Measurements from ENCODE around the gene KCTD16.

The KCTD16 gene

GRCh38 chr5:144451187-144451973 is 280.7 kb downstream of the KCTD16 start:
- H3K9ac ChIP-seq (ENCODE audit: low read depth, low read length, poor library complexity, severe bottlenecking): no peak overlapping the region
- no peaks in the 10 kb centered on the region for H3K27me3 ChIP-seq (ENCODE audit: insufficient read depth, low read length, poor library complexity, severe bottlenecking)
- H3K4me2 ChIP-seq (ENCODE audit: low read depth, low read length, poor library complexity, severe bottlenecking): no peak overlapping the region
- no peaks in the 10 kb centered on the region for H3K36me3 ChIP-seq (ENCODE audit: insufficient read depth, low read length)
- H3F3A ChIP-seq (ENCODE audit: low read depth): no peaks in the 10 kb centered on the region
- H3K4me3 ChIP-seq (ENCODE audit: low read length, poor library complexity, severe bottlenecking): no peak overlapping the region
- H4K20me1 ChIP-seq (ENCODE audit: insufficient read depth, low read length, poor library complexity, severe bottlenecking): no peaks in the 10 kb centered on the region
- H3K4me1 ChIP-seq (ENCODE audit: insufficient read depth, low read length, poor library complexity, severe bottlenecking): no peaks in the 10 kb centered on the region
- no peaks in the 10 kb centered on the region for H3K79me2 ChIP-seq (ENCODE audit: insufficient read depth, low read length)
- no peak overlapping the region for H2AFZ ChIP-seq (ENCODE audit: low read length)
- H3K9me2 ChIP-seq (replicated peaks; ENCODE audit: low read depth, low read length): no peaks in the 10 kb centered on the region
- H3K9me3 ChIP-seq (ENCODE audit: insufficient read depth, low read depth, low read length): no peaks in the 10 kb centered on the region
- no peak for TF ChIP-seq EZH2phosphoT487 (IDR thresholded peaks at IDR 0.05; ENCODE audit: borderline replicate concordance)

GRCh38 chr5:144453753-144454152 is 283.1 kb downstream of the KCTD16 start:
- H3K4me2 ChIP-seq (ENCODE audit: low read depth, low read length, poor library complexity, severe bottlenecking): no peak overlapping the region
- no peaks in the 10 kb centered on the region for H3K36me3 ChIP-seq (ENCODE audit: insufficient read depth, low read length)
- no peaks in the 10 kb centered on the region for H3K79me2 ChIP-seq (ENCODE audit: insufficient read depth, low read length)
- H3K4me1 ChIP-seq (ENCODE audit: insufficient read depth, low read length, poor library complexity, severe bottlenecking): no peaks in the 10 kb centered on the region
- TF ChIP-seq EZH2phosphoT487 (IDR thresholded peaks at IDR 0.05; ENCODE audit: borderline replicate concordance): no peak
- TF ChIP-seq CTCF (conservative IDR thresholded peaks at IDR 0.05; ENCODE audit: low read length): no peak
- no peaks in the 10 kb centered on the region for H3F3A ChIP-seq (ENCODE audit: low read depth)
- no peak overlapping the region for H3K9ac ChIP-seq (ENCODE audit: low read depth, low read length, poor library complexity, severe bottlenecking)
- no peaks in the 10 kb centered on the region for H3K9me3 ChIP-seq (ENCODE audit: insufficient read depth, low read depth, low read length)
- H3K4me3 ChIP-seq (ENCODE audit: low read length, poor library complexity, severe bottlenecking): no peak overlapping the region
- no peaks in the 10 kb centered on the region for H3K27me3 ChIP-seq (ENCODE audit: insufficient read depth, low read length, poor library complexity, severe bottlenecking)
- no peaks in the 10 kb centered on the region for H3K9me2 ChIP-seq (replicated peaks; ENCODE audit: low read depth, low read length)
- H2AFZ ChIP-seq (ENCODE audit: low read length): no peak overlapping the region
- H4K20me1 ChIP-seq (ENCODE audit: insufficient read depth, low read length, poor library complexity, severe bottlenecking): no peaks in the 10 kb centered on the region

DNA sequence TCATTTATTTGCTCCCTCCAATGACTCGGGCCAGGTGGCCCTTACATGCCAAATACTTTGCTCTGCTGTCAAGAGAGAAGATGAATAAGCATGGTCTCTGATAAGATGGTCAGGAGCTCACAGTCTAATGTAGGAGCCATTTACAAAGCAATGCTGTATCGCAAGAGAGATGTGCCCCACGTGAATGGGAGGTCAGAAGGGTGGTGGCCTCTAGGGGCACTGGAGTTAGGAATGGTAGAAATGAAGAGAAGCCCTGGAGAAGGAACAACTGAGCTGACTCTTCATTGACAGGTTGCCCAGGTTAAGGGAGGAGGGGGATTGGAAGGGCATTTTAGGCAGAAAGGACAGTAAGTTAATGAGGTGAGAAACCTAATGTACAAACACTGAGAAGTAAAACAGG is 286.5 kb downstream of the KCTD16 start:
- H3K4me3 ChIP-seq (ENCODE audit: low read length, poor library complexity, severe bottlenecking): no peak overlapping the region
- H4K20me1 ChIP-seq (ENCODE audit: insufficient read depth, low read length, poor library complexity, severe bottlenecking): no peaks in the 10 kb centered on the region
- no peaks in the 10 kb centered on the region for H3K27me3 ChIP-seq (ENCODE audit: insufficient read depth, low read length, poor library complexity, severe bottlenecking)
- no peak for TF ChIP-seq CTCF (conservative IDR thresholded peaks at IDR 0.05; ENCODE audit: low read length)
- no peak for TF ChIP-seq EZH2phosphoT487 (IDR thresholded peaks at IDR 0.05; ENCODE audit: borderline replicate concordance)
- H3K9me2 ChIP-seq (replicated peaks; ENCODE audit: low read depth, low read length): no peaks in the 10 kb centered on the region
- no peaks in the 10 kb centered on the region for H3K36me3 ChIP-seq (ENCODE audit: insufficient read depth, low read length)
- no peak overlapping the region for H3K9ac ChIP-seq (ENCODE audit: low read depth, low read length, poor library complexity, severe bottlenecking)
- no peaks in the 10 kb centered on the region for H3K79me2 ChIP-seq (ENCODE audit: insufficient read depth, low read length)
- H3F3A ChIP-seq (ENCODE audit: low read depth): no peaks in the 10 kb centered on the region
- H2AFZ ChIP-seq (ENCODE audit: low read length): no peak overlapping the region
- H3K9me3 ChIP-seq (ENCODE audit: insufficient read depth, low read depth, low read length): no peaks in the 10 kb centered on the region
- no peak overlapping the region for H3K4me2 ChIP-seq (ENCODE audit: low read depth, low read length, poor library complexity, severe bottlenecking)
- no peaks in the 10 kb centered on the region for H3K4me1 ChIP-seq (ENCODE audit: insufficient read depth, low read length, poor library complexity, severe bottlenecking)

GRCh38 chr5:144458216-144458615 is 287.5 kb downstream of the KCTD16 start:
- Histone ChIP-seq H3K36me3 (ENCODE audit: insufficient read depth, low read length) (no peaks in the 10 kb centered on the region), H3K9ac (ENCODE audit: low read depth, low read length, poor library complexity, severe bottlenecking) (no peak overlapping the region), H3F3A (ENCODE audit: low read depth) (no peaks in the 10 kb centered on the region), H4K20me1 (ENCODE audit: insufficient read depth, low read length, poor library complexity, severe bottlenecking) (no peaks in the 10 kb centered on the region), H3K9me2 (replicated peaks; ENCODE audit: low read depth, low read length) (no peaks in the 10 kb centered on the region), H3K9me3 (ENCODE audit: insufficient read depth, low read depth, low read length) (no peaks in the 10 kb centered on the region), H3K4me3 (ENCODE audit: low read length, poor library complexity, severe bottlenecking) (no peak overlapping the region), H3K4me2 (ENCODE audit: low read depth, low read length, poor library complexity, severe bottlenecking) (no peak overlapping the region), H2AFZ (ENCODE audit: low read length) (no peak overlapping the region), H3K27me3 (ENCODE audit: insufficient read depth, low read length, poor library complexity, severe bottlenecking) (no peaks in the 10 kb centered on the region), H3K79me2 (ENCODE audit: insufficient read depth, low read length) (no peaks in the 10 kb centered on the region), H3K4me1 (ENCODE audit: insufficient read depth, low read length, poor library complexity, severe bottlenecking) (no peaks in the 10 kb centered on the region)
- TF ChIP-seq EZH2phosphoT487 (IDR thresholded peaks at IDR 0.05; ENCODE audit: borderline replicate concordance) (no peak), CTCF (conservative IDR thresholded peaks at IDR 0.05; ENCODE audit: low read length) (no peak)

Measured in Loucy (cell line).